ENCODE data around the gene CBX7.

CBX7 gene

DNA sequence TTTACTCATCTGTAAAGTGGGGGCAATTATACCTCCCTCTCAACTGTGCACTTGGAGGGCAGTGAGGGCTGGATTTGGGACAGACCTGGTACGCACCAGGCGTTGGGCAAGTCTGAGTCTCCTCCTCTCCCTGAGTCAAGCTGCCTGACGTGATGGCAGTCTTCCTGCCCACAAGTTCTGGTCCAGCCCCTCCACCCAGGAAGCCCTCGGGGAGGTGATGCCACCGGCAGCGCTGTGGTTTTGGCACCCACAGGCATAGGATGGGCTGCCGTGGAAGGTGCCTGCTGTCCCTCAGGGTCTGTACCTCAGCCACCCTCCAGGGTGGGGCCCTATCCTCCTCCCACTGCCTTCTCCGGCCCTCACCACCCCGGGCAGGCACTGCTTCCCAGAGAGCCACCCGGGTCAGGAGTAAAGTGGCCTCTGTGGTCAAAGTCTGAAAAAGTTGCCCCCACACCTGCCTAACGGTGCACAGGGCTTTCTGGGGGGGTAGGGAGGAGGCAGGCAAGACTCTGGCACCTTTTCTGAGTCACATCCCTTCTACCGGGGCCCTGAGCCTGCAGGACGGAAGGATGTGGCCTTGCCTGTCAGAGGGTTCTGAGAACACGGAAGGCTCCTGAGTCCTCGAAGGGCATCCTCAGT, 61.9 kb downstream of the CBX7 start:
- DNase-seq, result no peak

GRCh38 chr22:39089928-39090327, 62.6 kb downstream of the CBX7 start:
- DNase-seq, result no peak

- no peak for DNase-seq
These were observed 63.8 kb downstream of the CBX7 start for GRCh38 chr22:39088685-39089032.

- DNase-seq, result peak; percentile 57
These were observed 64.4 kb downstream of the CBX7 start for GRCh38 chr22:39087881-39088684.

GRCh38 chr22:39087098-39087497, 65.4 kb downstream of the CBX7 start:
- no peak for DNase-seq

DNA sequence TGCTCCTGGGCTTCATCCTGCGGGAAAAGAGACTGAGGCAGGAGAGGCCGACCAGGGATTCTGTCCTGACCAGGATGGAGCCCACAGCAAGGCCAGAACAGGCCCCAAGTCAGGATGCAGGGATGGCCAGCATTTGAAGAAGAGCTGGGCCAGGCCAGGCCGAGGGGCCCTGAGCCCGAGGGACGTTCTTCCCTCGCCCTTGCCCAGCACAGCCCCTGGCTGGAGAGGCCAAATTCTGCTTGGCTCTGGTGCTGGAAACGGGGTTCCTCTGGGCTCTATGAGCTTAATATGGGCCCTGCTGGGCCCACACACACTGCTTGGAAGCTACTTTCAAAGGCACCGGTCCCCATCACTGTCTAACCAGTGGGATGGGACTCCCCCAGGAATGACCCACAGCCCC, 67.8 kb downstream of the CBX7 start:
- DNase-seq, result no peak

- no peak for DNase-seq
These were observed 69.0 kb downstream of the CBX7 start for GRCh38 chr22:39083212-39084165.

- no peak for DNase-seq
These were observed 70.9 kb downstream of the CBX7 start for GRCh38 chr22:39081598-39081997.

- DNase-seq, result no peak
These were observed 71.5 kb downstream of the CBX7 start for GRCh38 chr22:39081016-39081415.
